Aorta (tissue), 5 donors: ENCODE measurements around the gene CHD8. TPM values are rescaled to one million over a fixed set of nuclear protein-coding genes. Genes with fewer than 3 reads are reported as not detected.
A peak's percentile ranks its signal among the peaks of the same experiment; 100 is the strongest.

Source experiments
- ATAC-seq: fragments of 200-7000 bp; cut with Tn5 transposase; one replicate; pipeline ENCODE4 v1.9.1; 2022; ENCODE audit warnings: moderate library complexity; ENCODE audit not compliant: low FRiP score
- DNase-seq, 2 donors: peaks; one replicate each; pipeline ENCODE4 v3.0.0-alpha.2; 2020
- H3K27ac ChIP-seq, 2 donors: one replicate each; pipeline ENCODE4 v1.5.1; 2013; ENCODE audit warnings: low read length in 2 of 2, mild to moderate bottlenecking in 2 of 2, moderate library complexity in 2 of 2, control low read depth in 1 of 2, inconsistent platforms in 1 of 2, low read depth in 1 of 2
- H3K27me3 ChIP-seq, 2 donors: one replicate each; pipeline ENCODE4 v1.6.1; 2013; ENCODE audit warnings: control low read depth in 1 of 2, low read length in 1 of 2, mild to moderate bottlenecking in 1 of 2, moderate library complexity in 1 of 2; ENCODE audit not compliant: insufficient read depth in 2 of 2, control insufficient read depth in 1 of 2
- H3K36me3 ChIP-seq, 2 donors: one replicate each; pipeline ENCODE4 v1.6.1; 2013; ENCODE audit warnings: control low read depth in 1 of 2, low read length in 1 of 2, mild to moderate bottlenecking in 1 of 2; ENCODE audit not compliant: insufficient read depth in 2 of 2, control insufficient read depth in 1 of 2
- H3K4me1 ChIP-seq, 2 donors: one replicate each; pipeline ENCODE4 v1.6.1; 2013; ENCODE audit warnings: low read length in 2 of 2, control low read depth in 1 of 2, mild to moderate bottlenecking in 1 of 2, moderate library complexity in 1 of 2; ENCODE audit not compliant: insufficient read depth in 2 of 2, control insufficient read depth in 1 of 2
- H3K4me3 ChIP-seq, 2 donors: one replicate each; pipeline ENCODE4 v1.5.1; 2013; ENCODE audit warnings: low read length in 2 of 2, control low read depth in 1 of 2, mild to moderate bottlenecking in 1 of 2
- H3K9me3 ChIP-seq: one replicate; pipeline ENCODE4 v1.6.1; 2013; ENCODE audit warnings: mild to moderate bottlenecking, low read length; ENCODE audit not compliant: control insufficient read depth
- WGBS, 2 donors: extraction: QIAGEN DNeasy Blood & Tissue Kit; methylation state at CpG; one replicate each; pipeline ENCODE4 v1.1.7; 2013; 5-methylcytosine and 5-hydroxymethylcytosine counted together
- intact Hi-C, 2 donors: fragments of 100-400 bp; cut with DNase I; formaldehyde crosslinking; loops; one replicate each; pipeline versions ENCODE4 v1.14.2 to v1.15.0; 2022
- polyA plus RNA-seq, 2 donors: library from polyadenylated mRNA; stranded (reverse); fragments of 200-250 nt; gene quantifications; one replicate each; pipeline ENCODE4 v1.2.3, GENCODE V29; 2013
- total RNA-seq, 2 donors: library from RNA; stranded (reverse); fragmentation: NEBNext Ultra II Directional; extraction: Animal tissue kit (Norgen Biotek cat#: 25700); gene quantifications; one replicate each; pipeline ENCODE4 v1.2.1, GENCODE V29; 2021
- donor health status: healthy with polysubstance abuse.
- donor health status: Bipolar disorder and iron deficiency.
- donor health status: DM: no; HTN: no; CAD: no.
- donor health status: DM: no; HTN: no; CAD: no.
- donor health status: DM: yes; HTN: yes; CAD: no.

CHD8 gene
- total and polyA plus RNA-seq, 4 donors = 10.4 to 73.3 (median 47.2) TPM

- DNase-seq = no peak
- H3K36me3 ChIP-seq = peaks cover 0 to 7% of the 10 kb centered on the region in 2 donors
Measured at GRCh38 chr14:21486640-21487087, 30.7 kb upstream of the CHD8 start.

GRCh38 chr14:21476925-21477681, 21.2 kb upstream of the CHD8 start, which contains the start of the genes RAB2B and TOX4:
Gene RAB2B (minus strand): TSS chr14:21476959. CDS start chr14:21476872, 87 bp downstream.
Gene TOX4 (plus strand): TSS chr14:21477195. CDS start chr14:21477279, 84 bp downstream.
- Histone ChIP-seq H3K27me3 (no peaks in the 10 kb centered on the region), H3K36me3 (no peaks in the 10 kb centered on the region), H3K9me3 (no peaks in the 10 kb centered on the region), H3K4me1 (no peaks in the 10 kb centered on the region), H3K4me3 (peak within 1 kb of the TSS; percentile 68 to 87), H3K27ac (peak within 1 kb of the TSS in 1 of 2 donors; percentile 87)
- 0 to 1% methylated on average over 46 to 49 of the region's 49 CpGs for WGBS, 2 donors
- DNase-seq = peak; percentile 96 to 97
- intact Hi-C loops = loop anchor here (2.0 to 5.0 kb wide), 2 partner anchors 20 to 35 kb away; partner anchors contain the start of genes METTL3 (in 2 of the 2) and CHD8 (in 1 of the 2)
- ATAC-seq = peak; percentile 100

More at GRCh38 chr14:21486640-21487087, 30.7 kb upstream of the CHD8 start:
- Histone ChIP-seq H3K9me3 (no peaks in the 10 kb centered on the region), H3K4me1 (no peaks in the 10 kb centered on the region), H3K27ac (no peak overlapping the region), H3K27me3 (no peaks in the 10 kb centered on the region), H3K4me3 (no peak overlapping the region)
- 89 to 95% methylated on average over 1 of the region's 1 CpG for WGBS, 2 donors
- ATAC-seq = no peak
- intact Hi-C loops = no loop called here

DNA sequence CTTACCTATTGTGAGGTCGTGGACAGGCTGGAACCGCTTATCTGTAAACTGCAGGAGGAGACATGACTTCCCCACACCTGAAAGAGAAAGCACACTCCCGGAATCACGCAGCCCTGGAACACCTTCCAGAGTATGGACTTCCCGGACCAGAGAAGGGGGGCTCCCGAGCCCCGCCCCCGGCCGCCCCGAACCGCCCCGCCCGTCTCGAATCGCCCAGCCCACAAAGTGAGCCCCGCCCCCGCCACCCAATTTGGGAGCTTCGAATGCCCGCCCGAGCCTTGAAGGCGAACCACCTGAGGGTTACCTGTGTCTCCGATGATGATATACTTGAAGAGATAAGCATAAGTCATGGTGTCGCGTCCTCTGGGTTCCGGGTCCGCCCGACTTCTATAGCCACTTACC, 20.6 kb upstream of the CHD8 start:
- Histone ChIP-seq H3K4me3 (peak overlapping the region; percentile 68 to 87), H3K9me3 (no peaks in the 10 kb centered on the region), H3K27ac (peak overlapping the region in 1 of 2 donors; percentile 86), H3K4me1 (no peaks in the 10 kb centered on the region), H3K27me3 (no peaks in the 10 kb centered on the region), H3K36me3 (no peaks in the 10 kb centered on the region)
- WGBS, 2 donors = 1% methylated on average over 27 of the region's 27 CpGs
- ATAC-seq = peak; percentile 94
- peak; percentile 89 to 97 for DNase-seq
- intact Hi-C loops = loop anchor here (2.0 to 5.0 kb wide), 2 partner anchors 20 to 36 kb away; partner anchors contain the start of genes METTL3 (in 2 of the 2) and CHD8 (in 1 of the 2)

DNA sequence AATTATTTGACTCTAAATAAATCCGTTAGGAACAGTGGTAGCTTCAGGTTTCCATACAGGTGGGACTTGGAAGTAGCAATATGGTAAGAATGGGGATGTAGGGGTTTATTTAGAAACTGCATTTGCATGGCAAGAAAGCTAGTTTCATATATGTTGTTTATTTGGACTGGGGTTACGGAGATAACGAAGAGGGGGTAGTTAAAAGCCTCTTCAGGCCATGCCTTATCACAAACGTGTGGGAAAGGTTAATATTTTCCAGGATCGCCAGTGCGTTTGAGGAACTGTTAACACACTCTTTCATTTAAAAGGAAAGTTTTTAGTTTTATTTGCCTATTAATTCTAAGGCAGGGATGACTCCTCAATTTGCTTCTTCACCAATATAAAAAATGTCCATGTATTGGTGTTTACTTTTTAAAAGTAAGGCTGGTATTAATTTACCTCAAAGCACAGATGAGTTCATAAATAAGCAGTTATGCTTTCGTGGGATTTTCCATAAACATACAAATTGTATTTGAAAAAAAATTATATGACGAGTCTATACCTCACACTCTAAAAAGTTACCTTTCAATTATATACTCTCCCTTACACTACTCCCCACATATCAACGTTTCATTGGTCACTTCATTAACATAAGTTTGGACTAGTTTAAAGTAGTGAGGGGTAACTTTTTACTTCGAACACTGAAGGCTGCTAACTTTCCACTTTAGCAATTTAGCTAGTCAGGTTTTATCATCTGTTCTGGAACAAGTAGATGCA, 20.0 kb upstream of the CHD8 start:
- peak overlapping the region in 1 of 2 donors; percentile 82 for H3K27ac ChIP-seq
- ATAC-seq = no peak

GRCh38 chr14:21467616-21468015, 11.7 kb upstream of the CHD8 start:
- intact Hi-C loops = no loop called here
- Histone ChIP-seq H3K27ac (no peak overlapping the region), H3K9me3 (no peaks in the 10 kb centered on the region), H3K4me1 (no peaks in the 10 kb centered on the region), H3K4me3 (no peak overlapping the region), H3K36me3 (peaks cover 0 to 4% of the 10 kb centered on the region in 2 donors), H3K27me3 (no peaks in the 10 kb centered on the region)
- ATAC-seq = no peak
- 83 to 95% methylated on average over 1 of the region's 1 CpG for WGBS, 2 donors
- DNase-seq = no peak

More for the DNA sequence above, 20.0 kb upstream of the CHD8 start:
- no peak for DNase-seq
- Histone ChIP-seq H3K4me1 (no peaks in the 10 kb centered on the region), H3K27me3 (no peaks in the 10 kb centered on the region), H3K36me3 (no peaks in the 10 kb centered on the region), H3K4me3 (peak overlapping the region; percentile 68 to 87), H3K9me3 (no peaks in the 10 kb centered on the region)
- intact Hi-C loops = loop anchor here (2.0 to 5.0 kb wide), 2 partner anchors 19 to 36 kb away; partner anchors contain the start of genes METTL3 (in 2 of the 2) and CHD8 (in 1 of the 2)
- WGBS, 2 donors = 42% methylated on average over 10 of the region's 10 CpGs

GRCh38 chr14:21455592-21455911, 371 bp downstream of the CHD8 start:
- Histone ChIP-seq H3K4me1 (peaks cover 0 to 2% of the 10 kb centered on the region in 2 donors), H3K27me3 (no peaks in the 10 kb centered on the region), H3K27ac (peak overlapping the region in 1 of 2 donors; percentile 33), H3K36me3 (no peaks in the 10 kb centered on the region), H3K9me3 (no peaks in the 10 kb centered on the region), H3K4me3 (peak overlapping the region; percentile 60 to 92)
- 0 to 1% methylated on average over 17 of the region's 17 CpGs for WGBS, 2 donors
- DNase-seq (no peak), ATAC-seq (peak; percentile 49)
- intact Hi-C loops = loop anchor here in 1 of 2 donors (5.0 kb wide), 2 partner anchors 73 to 102 kb away; partner anchors contain the start of gene SUPT16H

GRCh38 chr14:21454843-21455544, 929 bp downstream of the CHD8 start:
- Histone ChIP-seq H3K4me1 (peaks cover 0 to 2% of the 10 kb centered on the region in 2 donors), H3K4me3 (peak overlapping the region; percentile 60 to 92), H3K27me3 (no peaks in the 10 kb centered on the region), H3K9me3 (no peaks in the 10 kb centered on the region), H3K27ac (no peak overlapping the region), H3K36me3 (no peaks in the 10 kb centered on the region)
- ATAC-seq (no peak), DNase-seq (no peak)
- WGBS, 2 donors = 31 to 33% methylated on average over 15 of the region's 15 CpGs
- intact Hi-C loops = loop anchor here in 1 of 2 donors (5.0 kb wide), 2 partner anchors 73 to 102 kb away; partner anchors contain the start of gene SUPT16H

DNA sequence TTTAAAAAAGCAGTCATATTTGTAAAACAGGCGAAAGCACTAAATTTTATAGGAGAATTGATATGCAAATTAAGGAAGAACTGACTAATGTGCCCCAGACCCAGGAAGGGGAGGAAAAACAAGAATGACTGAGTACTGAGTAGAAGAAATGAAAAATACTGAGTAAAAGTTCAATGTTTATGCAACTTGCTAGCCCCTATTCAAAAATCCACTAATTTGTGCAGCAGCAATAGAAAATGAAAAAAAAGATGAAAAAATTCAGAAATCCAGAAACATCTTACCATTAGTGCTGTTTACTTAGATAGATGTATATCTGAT, 6.1 kb downstream of the CHD8 start:
- no peak for DNase-seq
- H3K36me3 ChIP-seq = no peaks in the 10 kb centered on the region
- H3K4me1 ChIP-seq = peaks cover 0 to 1% of the 10 kb centered on the region in 2 donors
- no peak for ATAC-seq
- 86 to 87% methylated on average over 1 of the region's 1 CpG for WGBS, 2 donors
- intact Hi-C loops = no loop called here
- H3K27ac ChIP-seq = no peak overlapping the region
- no peak overlapping the region for H3K4me3 ChIP-seq
- no peaks in the 10 kb centered on the region for H3K27me3 ChIP-seq
- no peaks in the 10 kb centered on the region for H3K9me3 ChIP-seq
